HCT116 (cell line): Measurements from ENCODE around the gene TICRR. TPM values are rescaled to one million over a fixed set of nuclear protein-coding genes. Genes with fewer than 3 reads are reported as not detected.

Experiments used
- ATAC-seq: fragments of 200-7000 bp; cut with Tn5 transposase; 2 replicates; pipeline ENCODE4 v1.9.1; 2020; ENCODE audit warnings: mild to moderate bottlenecking, moderate library complexity
- BruUV-seq: library from RNA; stranded (reverse); fragments of 400-500 nt; replicated peaks from 2 replicates; lab custom pipeline; 2021; lab: Mats Ljungman, UMichigan
- CTCF ChIA-PET: fragments of 300-600 bp; sonication (Branson Sonifier 250); formaldehyde crosslinking; loops from one replicate; lab custom pipeline; 2021; ENCODE audit warnings: antibody characterized with exemption; lab: Charles Lee
- POLR2A ChIA-PET: fragments of 300-600, 350-600 bp; sonication (Branson Sonifier 250); formaldehyde crosslinking; loops from one replicate; lab custom pipeline; 2021; ENCODE audit warnings: antibody characterized with exemption; lab: Charles Lee
- RAD21 ChIA-PET, 2 experiments: fragments of 300-600 bp; sonication (Branson Sonifier 250); formaldehyde crosslinking; loops; one replicate each; lab custom pipeline; 2023; ENCODE audit warnings: low total read pairs in 2 of 2; ENCODE audit not compliant: uncharacterized antibody in 2 of 2, unreplicated experiment in 2 of 2, low non-redundant PET in 1 of 2; lab: Charles Lee
- DNase-seq: peaks from one replicate; pipeline ENCODE4 v3.0.0-alpha.2; 2010; ENCODE audit warnings: low read depth, low spot score
- H2AFZ ChIP-seq: fragments of 200-600 bp; shearing (Covaris generic), sonication (generic); 2 replicates; pipeline ENCODE4 v1.6.1; 2017; ENCODE audit warnings: low read depth, mixed run types, mixed read lengths, antibody characterized with exemption, low read length; ENCODE audit not compliant: poor library complexity, severe bottlenecking
- H3K27ac ChIP-seq: 2 replicates; pipeline ENCODE4 v1.5.1; 2012; ENCODE audit warnings: low read depth, low read length
- H3K27me3 ChIP-seq: fragments of 200-600 bp; sonication (generic); 2 replicates; pipeline ENCODE4 v1.6.1; 2016; ENCODE audit warnings: mixed run types, low read length, mixed read lengths; ENCODE audit not compliant: insufficient read depth
- H3K36me3 ChIP-seq, 2 experiments: fragments of 200-500 bp in 1 of 2; fragments of 200-600 bp in 1 of 2; sonication (Bioruptor generic) in 1 of 2; sonication (generic) in 1 of 2; 2 replicates each; pipeline versions ENCODE4 v1.5.1 to v1.6.1; 2014 to 2016; ENCODE audit warnings: low read length in 2 of 2, inconsistent platforms in 1 of 2, mixed read lengths in 1 of 2, mixed run types in 1 of 2; ENCODE audit not compliant: insufficient read depth in 2 of 2, control insufficient read depth in 1 of 2
- H3K4me1 ChIP-seq, 2 experiments: fragments of 200-600 bp in 1 of 2; sonication (generic) in 1 of 2; 2 replicates each; pipeline versions ENCODE4 v1.5.1 to v1.6.1; 2012 to 2017; ENCODE audit warnings: low read length in 2 of 2, inconsistent platforms in 1 of 2, mild to moderate bottlenecking in 1 of 2, mixed read lengths in 1 of 2, mixed run types in 1 of 2, moderate library complexity in 1 of 2; ENCODE audit not compliant: insufficient read depth in 2 of 2, control insufficient read depth in 1 of 2
- H3K4me2 ChIP-seq: fragments of 200-600 bp; sonication (generic); 2 replicates; pipeline ENCODE4 v1.6.1; 2017; ENCODE audit warnings: mixed run types, low read length, mixed read lengths
- H3K4me3 ChIP-seq, 2 experiments: fragments of 200-600 bp in 1 of 2; sonication (generic) in 1 of 2; replicated peaks in 1 of 2; 2 replicates each; pipeline ENCODE4 v1.5.1; 2011 to 2016; ENCODE audit warnings: low read length in 2 of 2, control low read depth in 1 of 2, low read depth in 1 of 2, mild to moderate bottlenecking in 1 of 2, mixed read lengths in 1 of 2, mixed run types in 1 of 2
- H3K79me2 ChIP-seq: fragments of 200-600 bp; sonication (generic); 2 replicates; pipeline ENCODE4 v1.6.1; 2017; ENCODE audit warnings: mild to moderate bottlenecking, mixed run types, low read length, moderate library complexity, mixed read lengths; ENCODE audit not compliant: insufficient read depth
- H3K9ac ChIP-seq: fragments of 200-600 bp; sonication (generic); 2 replicates; pipeline ENCODE4 v1.6.1; 2016; ENCODE audit warnings: low read length, mixed read lengths
- H3K9me2 ChIP-seq: fragments of 200-600 bp; sonication (generic), shearing (Covaris generic); 2 replicates; pipeline ENCODE4 v1.6.1; 2017; ENCODE audit warnings: mixed run types, mild to moderate bottlenecking, moderate library complexity; ENCODE audit not compliant: insufficient read depth
- H3K9me3 ChIP-seq, 2 experiments: fragments of 200-500 bp in 1 of 2; fragments of 200-600 bp in 1 of 2; sonication (Bioruptor generic) in 1 of 2; sonication (generic) in 1 of 2; 2 replicates each; pipeline ENCODE4 v1.6.1; 2014 to 2017; ENCODE audit warnings: low read length in 2 of 2, mixed read lengths in 2 of 2, inconsistent platforms in 1 of 2, low read depth in 1 of 2, mild to moderate bottlenecking in 1 of 2, mixed run types in 1 of 2, moderate library complexity in 1 of 2; ENCODE audit not compliant: control insufficient read depth in 1 of 2, insufficient read depth in 1 of 2
- H4K20me1 ChIP-seq: fragments of 200-600 bp; sonication (generic), shearing (Covaris generic); 2 replicates; pipeline ENCODE4 v1.6.1; 2017; ENCODE audit warnings: mixed run types, mild to moderate bottlenecking, moderate library complexity; ENCODE audit not compliant: insufficient read depth
- FOSL1 ChIP-seq: IDR thresholded peaks from 2 replicates; pipeline ENCODE4 v1.6.1; 2012; ENCODE audit warnings: low read depth
- POLR2AphosphoS5 ChIP-seq: IDR thresholded peaks from 2 replicates; pipeline ENCODE4 v1.6.1; 2011; ENCODE audit warnings: mild to moderate bottlenecking, low read depth, low read length, moderate library complexity
- REST ChIP-seq: IDR thresholded peaks from 2 replicates; pipeline ENCODE4 v1.6.1; 2012; ENCODE audit warnings: low read depth
- SIN3A ChIP-seq: IDR thresholded peaks from 2 replicates; pipeline ENCODE4 v1.6.1; 2012; ENCODE audit warnings: low read depth
- intact Hi-C: fragments of 100-400 bp; cut with micrococcal nuclease; formaldehyde crosslinking; loops from 2 replicates; pipeline ENCODE4 v1.10.0; 2022
- total RNA-seq: library from RNA; stranded (reverse); gene quantifications from one replicate; pipeline ENCODE4 v1.2.1, GENCODE V29; 2021; ENCODE audit not compliant: unreplicated experiment
- TF ChIP-seq, protein P1 (sequence below): IDR thresholded peaks from 2 replicates; pipeline ENCODE4 v1.6.1; 2012

TICRR gene
- total RNA-seq, 1 experiment from 2014 or later = 24.8 TPM

DNA sequence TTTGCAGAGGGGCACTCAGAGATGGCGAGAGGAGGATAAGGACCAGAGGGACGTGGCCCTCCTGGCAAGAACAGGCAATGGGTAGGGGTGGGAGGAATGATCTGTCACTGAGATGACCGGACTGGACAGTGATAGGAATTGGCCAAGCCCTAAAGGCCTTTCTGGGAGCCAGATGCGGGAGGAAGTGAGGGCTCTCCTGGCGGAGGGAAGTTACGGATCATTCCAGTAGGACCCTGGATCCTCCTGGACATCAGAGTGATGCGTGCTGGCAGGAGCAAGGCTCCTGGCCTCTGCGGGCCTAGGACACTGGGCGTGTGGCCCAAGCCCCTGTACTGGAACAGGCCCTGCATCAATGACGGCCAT is 56.6 kb downstream of the TICRR start:
- no peak overlapping the region for H3K9ac ChIP-seq
- TF ChIP-seq SIN3A (0 out of 2 replicates have a peak, but pooled peaks have one; percentile 28), REST (no peak), POLR2AphosphoS5 (0 out of 2 replicates have a peak, but pooled peaks have one; percentile 21)
- H3K9me3 ChIP-seq = no peaks in the 10 kb centered on the region
- no TSS peak for BruUV-seq
- intact Hi-C loops = no loop called here
- H3K4me1 ChIP-seq = no peaks in the 10 kb centered on the region
- no peak for DNase-seq
- ChIA-PET RAD21 (no interaction called here), CTCF (no interaction called here), POLR2A (no interaction called here)
- no peak overlapping the region for H3K4me3 ChIP-seq
- H2AFZ ChIP-seq = no peak overlapping the region
- H3K4me2 ChIP-seq = no peak overlapping the region
- peak; percentile 41 for ATAC-seq
- peaks cover 27 to 37% of the 10 kb centered on the region in 2 experiments for H3K36me3 ChIP-seq
- H4K20me1 ChIP-seq = no peaks in the 10 kb centered on the region
- no peaks in the 10 kb centered on the region for H3K9me2 ChIP-seq
- H3K79me2 ChIP-seq = no peaks in the 10 kb centered on the region
- no peak overlapping the region for H3K27ac ChIP-seq
- no peaks in the 10 kb centered on the region for H3K27me3 ChIP-seq

GRCh38 chr15:89632563-89633430 is 57.5 kb downstream of the TICRR start:
- H3K4me3 ChIP-seq = no peak overlapping the region
- H4K20me1 ChIP-seq = no peaks in the 10 kb centered on the region
- RAD21 ChIA-PET = no interaction called here
- DNase-seq (no peak), ATAC-seq (peak; percentile 15)
- H3K36me3 ChIP-seq = peaks cover 22 to 28% of the 10 kb centered on the region in 2 experiments
- H3K9me3 ChIP-seq = no peaks in the 10 kb centered on the region
- POLR2A ChIA-PET = no interaction called here
- H3K27me3 ChIP-seq = no peaks in the 10 kb centered on the region
- H3K4me2 ChIP-seq = no peak overlapping the region
- no peak overlapping the region for H3K9ac ChIP-seq
- H3K79me2 ChIP-seq = no peaks in the 10 kb centered on the region
- H3K27ac ChIP-seq = no peak overlapping the region
- intact Hi-C loops = no loop called here
- no peaks in the 10 kb centered on the region for H3K4me1 ChIP-seq
- H3K9me2 ChIP-seq = no peaks in the 10 kb centered on the region
- no peak for TF ChIP-seq FOSL1
- TF ChIP-seq, protein P1, sequence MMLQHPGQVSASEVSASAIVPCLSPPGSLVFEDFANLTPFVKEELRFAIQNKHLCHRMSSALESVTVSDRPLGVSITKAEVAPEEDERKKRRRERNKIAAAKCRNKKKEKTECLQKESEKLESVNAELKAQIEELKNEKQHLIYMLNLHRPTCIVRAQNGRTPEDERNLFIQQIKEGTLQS = no peak
- CTCF ChIA-PET = no interaction called here
- BruUV-seq = TSS peak; percentile 28
- no peak overlapping the region for H2AFZ ChIP-seq
